GM18520 (cell line): ENCODE results near the gene KAZALD1.

Source experiments
- ATAC-seq: cut with Tn5 transposase; IDR thresholded peaks from one replicate; pipeline ENCODE4 v1.9.1; 2021; ENCODE audit not compliant: unreplicated experiment

KAZALD1 gene

DNA sequence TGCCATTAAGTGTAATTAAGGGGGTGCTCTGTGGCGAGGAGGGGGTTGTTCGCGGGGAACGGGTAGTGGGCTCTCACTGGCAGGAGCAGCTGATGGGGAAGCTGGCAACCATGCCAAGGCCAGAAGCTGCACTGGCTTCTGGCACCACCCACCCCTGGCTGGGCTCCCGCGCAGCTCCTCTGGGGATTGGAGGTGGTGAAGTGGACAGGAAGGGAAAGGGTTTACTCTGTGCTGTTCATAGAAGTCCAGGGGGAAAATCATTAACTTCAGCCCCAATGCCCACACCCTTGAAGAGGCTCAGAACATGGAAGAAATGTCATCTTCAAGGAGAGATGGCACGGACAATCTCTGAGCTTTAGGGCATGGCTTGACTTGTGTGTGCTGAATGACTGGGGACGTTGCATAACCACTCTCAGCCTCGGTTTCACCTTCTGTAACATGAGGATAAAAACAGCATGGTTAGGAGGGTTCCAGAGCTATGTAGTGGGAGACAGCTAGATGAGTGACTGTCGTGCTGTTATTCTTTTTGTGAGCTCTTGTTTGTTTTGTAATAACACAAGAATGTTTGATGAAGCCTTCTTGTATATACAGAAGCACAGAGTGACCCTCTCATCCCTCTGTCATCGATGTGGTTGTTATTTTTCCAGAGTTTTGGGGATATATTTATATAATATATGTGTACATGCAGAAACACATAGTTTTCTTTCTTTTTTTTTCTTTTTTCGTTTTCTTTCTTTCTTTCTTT is 29.9 kb downstream of the KAZALD1 start:
- ATAC-seq = no peak

- no peak for ATAC-seq
These were observed 31.1 kb downstream of the KAZALD1 start for GRCh38 chr10:101092881-101093354.

GRCh38 chr10:101094121-101094879 is 32.5 kb downstream of the KAZALD1 start:
- ATAC-seq = no peak

DNA sequence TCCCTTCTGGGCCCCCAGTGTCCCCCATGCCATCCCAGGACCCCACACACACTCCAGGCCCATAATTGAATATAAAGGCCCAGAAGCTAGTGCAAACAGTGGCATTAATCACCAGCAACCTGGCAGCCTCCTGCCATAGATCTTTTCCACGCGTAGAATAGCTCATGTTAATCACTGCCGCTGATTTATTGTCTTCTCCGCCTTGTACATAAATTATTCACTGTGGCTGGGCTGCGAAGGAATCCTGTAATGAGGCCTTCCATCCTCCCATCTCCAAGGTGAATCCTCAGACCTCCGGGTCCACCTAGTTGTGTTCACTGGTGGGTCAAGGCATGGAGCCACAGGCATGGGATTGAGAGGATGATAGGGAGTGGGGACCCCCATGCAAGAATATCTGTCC is 33.2 kb downstream of the KAZALD1 start:
- no peak for ATAC-seq

DNA sequence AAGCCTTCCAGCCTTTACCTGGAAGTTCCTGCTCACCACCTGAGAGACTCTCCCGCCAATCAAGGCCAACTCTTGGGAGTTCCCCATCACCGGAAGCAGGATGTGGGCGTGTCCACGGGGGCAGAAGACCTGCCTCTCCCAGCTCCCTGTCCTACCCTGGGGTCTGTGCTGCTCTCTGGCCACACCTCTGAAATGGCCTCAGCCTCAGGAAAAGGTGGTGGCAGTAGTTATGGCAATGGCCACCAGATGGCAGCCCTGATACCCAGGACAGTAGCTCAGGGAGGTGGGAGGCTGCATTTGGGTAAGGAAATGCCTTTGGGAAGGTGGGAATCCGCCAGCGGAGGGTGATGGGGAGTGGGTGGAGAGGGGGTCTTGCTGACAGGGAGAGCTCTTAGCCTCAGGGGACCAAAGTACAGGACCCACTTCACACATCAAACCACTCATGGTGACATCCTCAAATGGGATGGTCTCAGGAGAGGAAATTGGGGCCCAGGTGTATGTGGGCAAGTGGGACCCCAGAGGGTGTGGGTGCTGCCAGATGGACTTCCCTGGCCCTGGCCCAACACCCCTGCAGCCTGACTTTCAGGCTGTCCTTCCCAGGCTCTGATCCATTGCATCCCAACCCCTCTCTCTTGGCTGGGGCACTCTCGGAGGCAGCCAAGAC is 33.9 kb downstream of the KAZALD1 start:
- no peak for ATAC-seq

- no peak for ATAC-seq
These were observed 34.6 kb downstream of the KAZALD1 start for GRCh38 chr10:101096378-101096777.

GRCh38 chr10:101097881-101098280 is 36.1 kb downstream of the KAZALD1 start:
- no peak for ATAC-seq

- ATAC-seq = no peak
These were observed 38.1 kb downstream of the KAZALD1 start for GRCh38 chr10:101099901-101100300.

DNA sequence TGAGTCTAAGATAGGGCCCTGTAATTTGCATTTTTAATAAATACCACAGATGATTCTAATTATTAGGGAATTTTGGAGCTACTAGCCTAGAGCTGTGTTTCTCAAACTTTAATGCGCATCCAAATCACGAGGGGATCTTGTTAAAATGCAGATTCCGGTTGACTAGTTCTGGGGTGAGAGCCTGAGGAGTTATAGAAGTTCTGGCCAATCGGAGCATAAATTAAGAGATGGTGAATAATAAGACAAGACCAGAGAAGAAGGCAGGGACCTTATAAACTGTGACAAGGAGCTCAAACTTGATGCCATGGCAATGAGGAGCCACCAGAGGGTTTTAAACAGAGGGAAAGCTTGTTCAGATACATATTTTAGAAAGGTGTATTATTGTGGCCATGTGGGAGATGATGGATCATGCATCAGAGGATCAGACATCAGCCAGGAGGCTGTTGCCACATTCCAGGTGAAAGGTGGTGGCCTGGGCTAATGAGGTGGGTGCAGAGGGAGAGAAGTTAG is 39.6 kb downstream of the KAZALD1 start:
- no peak for ATAC-seq

- ATAC-seq = no peak
These were observed 41.6 kb downstream of the KAZALD1 start for GRCh38 chr10:101103430-101103829.

GRCh38 chr10:101106351-101106750 is 44.6 kb downstream of the KAZALD1 start:
- ATAC-seq = no peak

DNA sequence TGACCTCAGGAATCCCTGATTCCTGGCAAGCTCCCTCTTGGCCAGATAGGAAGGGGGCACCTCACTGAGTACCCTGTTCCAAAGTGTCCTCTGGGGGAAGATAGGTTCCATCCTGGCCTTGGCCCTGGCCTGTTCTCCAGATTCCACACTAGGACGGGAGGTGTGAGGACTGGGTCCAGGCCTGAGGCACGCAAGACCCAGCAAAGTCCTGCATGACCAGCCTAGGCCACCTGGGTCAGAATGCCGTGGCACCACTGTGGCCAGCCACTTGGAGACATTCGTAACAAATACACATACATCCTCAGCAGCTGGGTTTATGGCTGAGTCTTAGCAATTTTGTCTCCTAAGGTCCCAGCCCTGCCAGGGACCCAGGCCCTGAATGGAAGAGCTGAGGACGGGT is 46.0 kb downstream of the KAZALD1 start:
- ATAC-seq = no peak

DNA sequence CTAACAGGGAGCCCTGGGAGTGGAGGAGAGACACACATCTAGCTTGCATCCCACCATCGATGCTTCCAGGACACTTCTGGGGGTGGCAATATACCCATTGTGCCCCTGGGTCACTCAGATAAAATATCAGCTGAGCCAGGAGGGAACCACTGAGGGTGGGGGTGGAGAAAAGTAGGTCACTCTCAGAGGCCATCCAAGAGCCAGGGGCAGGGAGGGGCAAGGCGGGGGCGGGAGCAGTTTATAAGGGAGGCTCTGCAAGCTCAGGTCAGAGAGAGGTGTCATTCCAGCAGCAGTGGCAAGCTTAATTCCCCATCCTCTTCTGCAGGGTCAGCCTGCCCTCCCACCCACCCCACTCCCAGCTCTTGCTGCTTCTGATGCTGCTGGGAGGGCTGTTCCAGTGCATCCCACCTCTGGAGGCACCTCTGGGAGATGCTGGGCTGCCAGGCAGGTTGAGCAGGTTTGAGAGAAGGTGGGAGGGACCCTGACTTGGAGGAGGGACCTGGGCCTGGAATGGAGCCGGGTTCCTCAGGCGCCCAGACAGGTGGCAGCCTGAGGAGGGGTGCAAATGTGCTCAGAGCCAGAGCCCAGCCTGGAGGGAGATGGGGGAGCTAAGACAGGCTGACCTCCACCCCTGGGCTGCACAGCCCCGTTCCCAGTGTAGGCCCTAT is 49.2 kb downstream of the KAZALD1 start:
- no peak for ATAC-seq

GRCh38 chr10:101111547-101111946 is 49.8 kb downstream of the KAZALD1 start:
- ATAC-seq = no peak

GRCh38 chr10:101112799-101113594 is 51.2 kb downstream of the KAZALD1 start:
- no peak for ATAC-seq

GRCh38 chr10:101113890-101114403 is 52.2 kb downstream of the KAZALD1 start:
- ATAC-seq = no peak

DNA sequence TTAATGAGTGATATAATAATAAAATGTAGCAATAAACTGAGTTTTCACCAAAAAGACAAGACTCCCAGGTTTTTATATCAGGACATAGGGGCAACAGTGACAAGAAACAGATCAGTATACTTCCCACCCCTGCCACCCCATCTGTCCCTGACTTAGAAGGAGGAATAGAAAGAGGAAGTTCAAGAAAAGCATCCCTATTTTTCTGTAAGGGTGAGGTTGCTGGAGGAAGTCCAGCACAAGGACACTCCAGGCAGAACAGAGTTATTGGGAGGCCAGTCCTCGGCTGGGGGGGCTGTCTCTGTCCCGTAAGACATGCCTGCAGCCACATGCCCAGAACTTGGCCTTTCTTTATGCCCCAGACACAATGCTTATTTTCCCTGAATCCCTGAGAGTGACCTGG is 52.9 kb downstream of the KAZALD1 start:
- no peak for ATAC-seq
